ENCODE results near the gene C20orf141. TPM values are rescaled to one million over a fixed set of nuclear protein-coding genes. Genes with fewer than 3 reads are reported as not detected.

C20orf141 gene
- total RNA-seq, 1 experiment from 2014 or later = not detected

DNA sequence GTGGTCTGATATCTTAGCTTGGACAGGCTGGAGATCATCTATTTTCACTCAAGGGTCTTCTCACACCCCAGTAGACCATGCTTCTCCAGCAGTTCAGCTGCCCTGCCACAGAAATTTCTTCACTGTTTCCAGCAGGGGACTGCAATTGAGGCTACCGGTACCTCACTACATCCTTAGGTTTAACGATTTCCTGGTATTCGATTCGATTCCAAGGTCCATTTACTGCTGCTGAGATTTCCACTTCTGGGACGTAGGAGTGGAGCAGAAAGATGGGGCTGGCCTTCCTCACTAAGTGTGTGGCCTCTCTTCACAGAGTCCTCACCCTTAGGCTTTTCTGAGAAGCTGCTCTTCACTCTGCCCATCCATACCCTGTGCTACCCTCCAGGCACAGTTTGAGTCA lies 31.9 kb downstream of the C20orf141 start:
- H3K4me1 ChIP-seq (ENCODE audit: insufficient read depth, low read length) = no peaks in the 10 kb centered on the region
- H2AFZ ChIP-seq (ENCODE audit: low read length) = no peak overlapping the region
- H3K9ac ChIP-seq (ENCODE audit: extremely low read depth, insufficient read length, low read length) = no peak overlapping the region
- no peak overlapping the region for H3T11ph ChIP-seq (ENCODE audit: low read length)
- H3K4ac ChIP-seq (ENCODE audit: low read depth, low read length) = no peak overlapping the region
- no peak overlapping the region for H2BK20ac ChIP-seq (ENCODE audit: low read depth, low read length, poor library complexity, severe bottlenecking)
- H4K20me1 ChIP-seq (ENCODE audit: control insufficient read depth, insufficient read depth, insufficient read length) = no peaks in the 10 kb centered on the region
- H3K4me1 Mint-ChIP-seq = no peaks in the 10 kb centered on the region; a peak in 2 of 4 replicates
- H3K18ac ChIP-seq (ENCODE audit: insufficient read length, low read depth, low read length) = no peak overlapping the region
- no peak overlapping the region for H2AK5ac ChIP-seq (ENCODE audit: insufficient read length, low read length)
- no peaks in the 10 kb centered on the region for H3K79me1 ChIP-seq (ENCODE audit: insufficient read depth, low read depth, low read length, poor library complexity, severe bottlenecking)
- H4K5ac ChIP-seq (ENCODE audit: insufficient read length, low read depth, low read length) = no peak overlapping the region
- no peak for DNase-seq
- no peak overlapping the region for H2BK12ac ChIP-seq (ENCODE audit: insufficient read length, low read depth, low read length)
- H3K56ac ChIP-seq (ENCODE audit: insufficient read length, low read depth, low read length) = no peak overlapping the region
- H3K23me2 ChIP-seq (ENCODE audit: insufficient read length, low read depth, low read length, poor library complexity, severe bottlenecking) = no peaks in the 10 kb centered on the region
- H2BK120ac ChIP-seq (ENCODE audit: low read depth, low read length, poor library complexity, severe bottlenecking) = no peak overlapping the region
- H3K27me3 Mint-ChIP-seq (ENCODE audit: low read depth) = no peaks in the 10 kb centered on the region; the same call in 1 of the 2 replicates
- H2BK15ac ChIP-seq (ENCODE audit: low read depth, low read length) = no peak overlapping the region
- H3K27ac Mint-ChIP-seq = no peak overlapping the region
- H4K91ac ChIP-seq (ENCODE audit: insufficient read length, low read depth, low read length) = no peak overlapping the region
- H3K27me3 ChIP-seq (ENCODE audit: insufficient read depth, low read length) = no peaks in the 10 kb centered on the region
- H3K79me2 ChIP-seq (ENCODE audit: insufficient read depth, low read length) = no peaks in the 10 kb centered on the region
- no peak overlapping the region for H3K27ac ChIP-seq (ENCODE audit: insufficient read length, low read depth, low read length)
- H3K4me3 Mint-ChIP-seq = no peak overlapping the region
- H3K36me3 Mint-ChIP-seq (ENCODE audit: insufficient read depth in 1 of 3, low read depth in 3 of 3) = no peaks in the 10 kb centered on the region
- TF ChIP-seq, protein P1, sequence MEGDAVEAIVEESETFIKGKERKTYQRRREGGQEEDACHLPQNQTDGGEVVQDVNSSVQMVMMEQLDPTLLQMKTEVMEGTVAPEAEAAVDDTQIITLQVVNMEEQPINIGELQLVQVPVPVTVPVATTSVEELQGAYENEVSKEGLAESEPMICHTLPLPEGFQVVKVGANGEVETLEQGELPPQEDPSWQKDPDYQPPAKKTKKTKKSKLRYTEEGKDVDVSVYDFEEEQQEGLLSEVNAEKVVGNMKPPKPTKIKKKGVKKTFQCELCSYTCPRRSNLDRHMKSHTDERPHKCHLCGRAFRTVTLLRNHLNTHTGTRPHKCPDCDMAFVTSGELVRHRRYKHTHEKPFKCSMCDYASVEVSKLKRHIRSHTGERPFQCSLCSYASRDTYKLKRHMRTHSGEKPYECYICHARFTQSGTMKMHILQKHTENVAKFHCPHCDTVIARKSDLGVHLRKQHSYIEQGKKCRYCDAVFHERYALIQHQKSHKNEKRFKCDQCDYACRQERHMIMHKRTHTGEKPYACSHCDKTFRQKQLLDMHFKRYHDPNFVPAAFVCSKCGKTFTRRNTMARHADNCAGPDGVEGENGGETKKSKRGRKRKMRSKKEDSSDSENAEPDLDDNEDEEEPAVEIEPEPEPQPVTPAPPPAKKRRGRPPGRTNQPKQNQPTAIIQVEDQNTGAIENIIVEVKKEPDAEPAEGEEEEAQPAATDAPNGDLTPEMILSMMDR (conservative IDR thresholded peaks at IDR 0.05) = no peak
- H3K4me2 ChIP-seq (ENCODE audit: insufficient read depth, insufficient read length, low read length) = no peak overlapping the region
- no CpG with 5 or more reads among the region's 5 CpGs for WGBS (ENCODE audit: extremely low coverage, insufficient read length, low lambda C conversion rate)
- H2BK5ac ChIP-seq (ENCODE audit: insufficient read length, low read length) = no peak overlapping the region
- no peaks in the 10 kb centered on the region; a peak in 1 of 5 replicates for H3K9me3 Mint-ChIP-seq
- H3K14ac ChIP-seq (ENCODE audit: insufficient read depth, low read length) = no peak overlapping the region
- no peaks in the 10 kb centered on the region for H3K9me3 ChIP-seq (ENCODE audit: control insufficient read depth, low read depth, low read length)
- no peak overlapping the region for H3K23ac ChIP-seq (ENCODE audit: insufficient read length, low read depth, low read length)
- H4K8ac ChIP-seq (replicated peaks; ENCODE audit: insufficient read length, low read depth, low read length) = no peak overlapping the region
